Measurements from ENCODE around the gene AFF4.
A peak's percentile ranks its signal among the peaks of the same experiment; 100 is the strongest.
"Not testable (repeated sequence)": the region's sequence is repeated elsewhere in the genome, so short reads cannot be mapped to it uniquely, and the experiment has no call there.

Gene AFF4

GRCh38 chr5:132979976-132980375 lies 16.5 kb upstream of the AFF4 start:
- no CpG with 5 or more reads among the region's 2 CpGs for WGBS, 2 experiments (ENCODE audit: insufficient coverage in 2 of 2)
- no peaks in the 10 kb centered on the region for H3K9me3 ChIP-seq (ENCODE audit: control insufficient read depth, low read length)
- H3K4me1 ChIP-seq (ENCODE audit: control insufficient read depth, insufficient read depth, low read length, poor library complexity, severe bottlenecking): no peaks in the 10 kb centered on the region
- H3K36me3 ChIP-seq (ENCODE audit: control insufficient read depth, insufficient read depth, low read length): no peaks in the 10 kb centered on the region
- H3K4me3 ChIP-seq (ENCODE audit: extremely low read depth, insufficient read depth, low read length, poor library complexity, severe bottlenecking): no peak overlapping the region
- no peak overlapping the region for H3K27ac ChIP-seq (ENCODE audit: low read depth, low read length, severe bottlenecking)

DNA sequence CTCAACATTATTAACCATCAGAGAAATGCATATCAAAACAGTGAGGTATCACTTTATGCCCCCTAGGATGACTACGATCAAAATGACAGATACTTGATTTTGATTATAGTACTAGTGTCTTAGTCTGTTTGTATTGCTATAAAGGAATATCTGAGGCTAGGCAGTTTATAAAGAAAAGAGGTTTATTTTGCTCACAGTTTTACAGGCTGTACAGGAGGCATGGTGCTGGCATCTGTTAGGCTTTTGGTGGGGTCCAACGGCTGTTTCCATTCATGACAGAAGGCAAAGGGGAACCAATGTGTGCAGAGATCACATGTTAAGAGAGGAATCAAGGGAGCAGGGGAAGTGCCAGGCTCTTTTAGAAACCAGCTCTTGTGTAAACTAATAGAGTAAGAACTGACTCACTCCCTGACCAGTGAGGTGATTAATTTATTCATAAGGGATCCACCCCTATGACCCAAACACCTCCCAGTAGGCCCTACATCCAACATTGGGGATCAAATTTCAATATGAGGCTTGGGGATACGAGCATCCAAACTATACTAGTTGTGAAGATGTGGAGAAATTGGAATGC lies 16.0 kb upstream of the AFF4 start:
- H3K27ac ChIP-seq (ENCODE audit: low read depth, low read length, severe bottlenecking): no peak overlapping the region
- WGBS, 2 experiments (ENCODE audit: insufficient coverage in 2 of 2): 93 to 100% methylated on average over 2 of the region's 3 CpGs
- H3K9me3 ChIP-seq (ENCODE audit: control insufficient read depth, low read length): no peaks in the 10 kb centered on the region

DNA sequence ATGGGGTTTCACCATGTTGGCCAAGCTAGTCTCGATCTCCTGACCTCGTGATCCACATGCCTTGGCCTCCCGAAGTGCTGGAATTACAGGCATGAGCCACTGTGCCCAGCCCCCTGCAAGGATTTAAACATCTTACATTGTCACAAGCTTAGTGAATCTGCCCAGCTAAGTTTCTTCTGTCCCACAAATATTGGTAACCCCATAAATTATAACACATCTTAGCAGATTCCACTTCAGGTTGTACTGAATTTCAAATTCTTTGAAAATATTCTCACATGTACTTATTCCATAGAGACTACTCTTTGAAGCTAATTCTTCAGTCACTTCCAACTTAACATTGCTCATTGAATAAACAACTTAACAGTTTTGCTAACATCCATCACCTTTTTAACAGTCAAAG lies 13.4 kb upstream of the AFF4 start:
- 93 to 100% methylated on average over 3 of the region's 3 CpGs for WGBS, 2 experiments (ENCODE audit: insufficient coverage in 2 of 2)
- H3K4me1 ChIP-seq (ENCODE audit: control insufficient read depth, insufficient read depth, low read length, poor library complexity, severe bottlenecking): peaks cover 3% of the 10 kb centered on the region
- no peak overlapping the region for H3K4me3 ChIP-seq (ENCODE audit: extremely low read depth, insufficient read depth, low read length, poor library complexity, severe bottlenecking)
- no peaks in the 10 kb centered on the region for H3K9me3 ChIP-seq (ENCODE audit: control insufficient read depth, low read length)
- H3K27ac ChIP-seq (ENCODE audit: low read depth, low read length, severe bottlenecking): no peak overlapping the region
- no peaks in the 10 kb centered on the region for H3K36me3 ChIP-seq (ENCODE audit: control insufficient read depth, insufficient read depth, low read length)

More for the DNA sequence above, 16.0 kb upstream of the AFF4 start:
- Histone ChIP-seq H3K36me3 (ENCODE audit: control insufficient read depth, insufficient read depth, low read length) (no peaks in the 10 kb centered on the region), H3K4me3 (ENCODE audit: extremely low read depth, insufficient read depth, low read length, poor library complexity, severe bottlenecking) (no peak overlapping the region), H3K4me1 (ENCODE audit: control insufficient read depth, insufficient read depth, low read length, poor library complexity, severe bottlenecking) (no peaks in the 10 kb centered on the region)

DNA sequence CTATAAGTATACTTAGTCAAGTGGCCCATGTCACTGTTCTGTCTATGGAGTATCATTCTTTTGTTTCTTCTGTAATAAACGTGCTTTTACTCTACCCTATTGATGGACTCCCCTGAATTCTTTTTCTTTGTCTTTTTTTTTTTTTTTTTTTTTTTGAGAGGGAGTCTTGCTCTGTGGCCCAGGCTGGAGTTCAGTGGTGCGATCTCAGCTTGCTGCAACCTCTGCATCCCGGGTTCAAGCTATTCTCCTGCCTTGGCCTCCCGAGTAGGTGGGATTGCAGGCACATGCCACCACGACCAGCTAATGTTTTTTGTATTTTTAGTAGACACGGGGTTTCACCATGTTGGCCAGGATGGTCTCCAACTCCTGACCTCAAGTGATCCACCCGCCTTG lies 9.0 kb upstream of the AFF4 start:
- not testable (repeated sequence) for H3K9me3 ChIP-seq (ENCODE audit: control insufficient read depth, low read length); H3K36me3 ChIP-seq (ENCODE audit: control insufficient read depth, insufficient read depth, low read length); H3K4me3 ChIP-seq (ENCODE audit: extremely low read depth, insufficient read depth, low read length, poor library complexity, severe bottlenecking); H3K27ac ChIP-seq (ENCODE audit: low read depth, low read length, severe bottlenecking); H3K4me1 ChIP-seq (ENCODE audit: control insufficient read depth, insufficient read depth, low read length, poor library complexity, severe bottlenecking)
- WGBS, 2 experiments (ENCODE audit: insufficient coverage in 2 of 2): 88 to 92% methylated on average over 2 to 6 of the region's 7 CpGs

- H3K27ac ChIP-seq (ENCODE audit: low read depth, low read length, severe bottlenecking): no peak overlapping the region
- H3K4me3 ChIP-seq (ENCODE audit: extremely low read depth, insufficient read depth, low read length, poor library complexity, severe bottlenecking): no peak overlapping the region
- 83 to 89% methylated on average over 11 to 13 of the region's 16 CpGs for WGBS, 2 experiments (ENCODE audit: insufficient coverage in 2 of 2)
- H3K36me3 ChIP-seq (ENCODE audit: control insufficient read depth, insufficient read depth, low read length): no peaks in the 10 kb centered on the region
- H3K4me1 ChIP-seq (ENCODE audit: control insufficient read depth, insufficient read depth, low read length, poor library complexity, severe bottlenecking): peaks cover 3% of the 10 kb centered on the region
- no peaks in the 10 kb centered on the region for H3K9me3 ChIP-seq (ENCODE audit: control insufficient read depth, low read length)
These were observed 8.3 kb upstream of the AFF4 start for GRCh38 chr5:132971483-132972435.

DNA sequence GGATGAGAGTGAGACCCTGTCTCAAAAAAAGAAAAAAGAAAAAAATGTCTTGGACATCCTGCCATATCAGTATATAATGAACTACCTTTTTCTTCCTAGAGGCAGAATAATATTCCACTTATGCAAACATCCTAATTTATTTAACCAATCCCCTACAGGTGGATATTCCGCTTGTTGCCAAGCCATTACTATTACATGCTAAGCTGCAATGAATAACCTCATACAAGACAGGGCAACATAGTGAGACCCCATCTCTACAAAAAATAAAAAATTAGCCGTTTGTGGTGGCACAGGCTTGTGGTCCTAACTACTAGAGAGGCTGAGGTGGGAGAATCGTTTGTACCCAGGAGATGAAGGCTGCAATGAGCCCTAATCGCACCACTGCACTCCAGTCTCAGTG lies 1.7 kb upstream of the AFF4 start:
- no peaks in the 10 kb centered on the region for H3K9me3 ChIP-seq (ENCODE audit: control insufficient read depth, low read length)
- H3K36me3 ChIP-seq (ENCODE audit: control insufficient read depth, insufficient read depth, low read length): peaks cover 12% of the 10 kb centered on the region
- H3K4me1 ChIP-seq (ENCODE audit: control insufficient read depth, insufficient read depth, low read length, poor library complexity, severe bottlenecking): peaks cover 4% of the 10 kb centered on the region
- no peak overlapping the region for H3K27ac ChIP-seq (ENCODE audit: low read depth, low read length, severe bottlenecking)
- H3K4me3 ChIP-seq (ENCODE audit: extremely low read depth, insufficient read depth, low read length, poor library complexity, severe bottlenecking): no peak overlapping the region
- WGBS, 2 experiments (ENCODE audit: insufficient coverage in 2 of 2): 85 to 100% methylated on average over 2 to 4 of the region's 4 CpGs

- Histone ChIP-seq H3K4me1 (ENCODE audit: control insufficient read depth, insufficient read depth, low read length, poor library complexity, severe bottlenecking) (peaks cover 4% of the 10 kb centered on the region), H3K36me3 (ENCODE audit: control insufficient read depth, insufficient read depth, low read length) (peaks cover 31% of the 10 kb centered on the region), H3K27ac (ENCODE audit: low read depth, low read length, severe bottlenecking) (peak overlapping the region; percentile 97), H3K9me3 (ENCODE audit: control insufficient read depth, low read length) (no peaks in the 10 kb centered on the region), H3K4me3 (ENCODE audit: extremely low read depth, insufficient read depth, low read length, poor library complexity, severe bottlenecking) (peak overlapping the region; percentile 94)
- 0% methylated on average over 6 to 7 of the region's 21 CpGs for WGBS, 2 experiments (ENCODE audit: insufficient coverage in 2 of 2)
These were observed 909 bp downstream of the AFF4 start for GRCh38 chr5:132962429-132963021.

GRCh38 chr5:132961887-132962286 lies 1.5 kb downstream of the AFF4 start:
- Histone ChIP-seq H3K36me3 (ENCODE audit: control insufficient read depth, insufficient read depth, low read length) (peaks cover 34% of the 10 kb centered on the region), H3K4me1 (ENCODE audit: control insufficient read depth, insufficient read depth, low read length, poor library complexity, severe bottlenecking) (peaks cover 4% of the 10 kb centered on the region), H3K4me3 (ENCODE audit: extremely low read depth, insufficient read depth, low read length, poor library complexity, severe bottlenecking) (peak overlapping the region; percentile 94), H3K9me3 (ENCODE audit: control insufficient read depth, low read length) (no peaks in the 10 kb centered on the region), H3K27ac (ENCODE audit: low read depth, low read length, severe bottlenecking) (peak overlapping the region; percentile 97)
- WGBS, 2 experiments (ENCODE audit: insufficient coverage in 2 of 2): 30 to 50% methylated on average over 4 to 5 of the region's 5 CpGs

- H3K27ac ChIP-seq (ENCODE audit: low read depth, low read length, severe bottlenecking); H3K4me1 ChIP-seq (ENCODE audit: control insufficient read depth, insufficient read depth, low read length, poor library complexity, severe bottlenecking); H3K9me3 ChIP-seq (ENCODE audit: control insufficient read depth, low read length): not testable (repeated sequence)
- H3K4me3 ChIP-seq (ENCODE audit: extremely low read depth, insufficient read depth, low read length, poor library complexity, severe bottlenecking): peak overlapping the region; percentile 94
- H3K36me3 ChIP-seq (ENCODE audit: control insufficient read depth, insufficient read depth, low read length): peaks cover 40% of the 10 kb centered on the region
- 97 to 98% methylated on average over 9 to 11 of the region's 11 CpGs for WGBS, 2 experiments (ENCODE audit: insufficient coverage in 2 of 2)
These were observed 2.2 kb downstream of the AFF4 start for GRCh38 chr5:132961123-132961815.

DNA sequence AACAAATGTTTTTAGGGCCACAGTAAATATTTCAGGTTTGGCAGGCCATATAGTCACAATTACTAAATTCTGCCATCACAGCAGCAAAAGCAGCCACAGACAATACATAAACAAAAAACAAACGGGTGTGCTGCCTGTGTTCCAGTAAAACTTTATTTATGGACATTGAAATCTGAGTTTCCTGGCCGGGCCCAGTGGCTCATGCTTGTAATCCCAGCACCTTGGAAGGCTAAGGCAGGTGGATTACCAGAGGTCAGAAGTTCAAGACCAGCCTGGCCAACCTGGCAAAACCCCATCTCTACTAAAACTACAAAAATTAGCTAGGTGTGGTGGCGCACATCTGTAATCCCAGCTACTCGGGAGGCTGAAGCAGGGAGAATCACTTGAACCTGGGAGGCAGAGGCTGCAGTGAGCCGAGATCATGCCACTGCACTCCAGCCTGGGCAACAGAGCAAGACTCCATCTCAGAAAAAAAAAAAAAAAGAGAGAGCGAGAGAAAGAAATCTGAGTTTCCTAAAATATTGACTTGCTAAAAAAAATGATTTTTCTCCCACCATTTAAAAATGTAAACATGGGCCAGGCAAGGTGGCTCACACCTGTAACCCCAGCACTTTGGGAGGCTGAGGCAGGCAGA lies 7.2 kb downstream of the AFF4 start:
- H3K27ac ChIP-seq (ENCODE audit: low read depth, low read length, severe bottlenecking); H3K9me3 ChIP-seq (ENCODE audit: control insufficient read depth, low read length); H3K4me3 ChIP-seq (ENCODE audit: extremely low read depth, insufficient read depth, low read length, poor library complexity, severe bottlenecking); H3K4me1 ChIP-seq (ENCODE audit: control insufficient read depth, insufficient read depth, low read length, poor library complexity, severe bottlenecking): not testable (repeated sequence)
- WGBS, 2 experiments (ENCODE audit: insufficient coverage in 2 of 2): 92 to 93% methylated on average over 2 to 5 of the region's 6 CpGs
- peaks cover 80% of the 10 kb centered on the region for H3K36me3 ChIP-seq (ENCODE audit: control insufficient read depth, insufficient read depth, low read length)
